Activated CD4-positive, alpha-beta T cell treated with anti-CD3 and anti-CD28 coated beads, Interleukin-2, amount 10 ng/mL, durations not matched to agents 7 days and 5 days (primary cell): ENCODE data around the gene FAM193A. TPM values are rescaled to one million over a fixed set of nuclear protein-coding genes. Genes with fewer than 3 reads are reported as not detected.
"Not testable (repeated sequence)": the region's sequence is repeated elsewhere in the genome, so short reads cannot be mapped to it uniquely, and the experiment has no call there.

Experiments used
- CTCF ChIA-PET: fragments of 350-600 bp; sonication (Branson Sonifier 250); formaldehyde crosslinking; loops from one replicate; lab custom pipeline; 2021; ENCODE audit warnings: antibody characterized with exemption; lab: Charles Lee
- POLR2A ChIA-PET: fragments of 350-600 bp; sonication (Branson Sonifier 250); formaldehyde crosslinking; loops from one replicate; lab custom pipeline; 2021; ENCODE audit warnings: antibody characterized with exemption; lab: Charles Lee
- DNase-seq: peaks from one replicate; pipeline ENCODE4 v3.0.0-alpha.2; 2020
- H3K27ac Mint-ChIP-seq: one replicate; pipeline ENCODE4 v1.8.0; 2021; ENCODE audit warnings: mild to moderate bottlenecking, moderate library complexity, mixed read lengths
- H3K27me3 Mint-ChIP-seq: one replicate; pipeline ENCODE4 v1.8.0; 2021; ENCODE audit warnings: mixed read lengths
- H3K36me3 Mint-ChIP-seq: one replicate; pipeline ENCODE4 v1.8.0; 2021; ENCODE audit warnings: low read depth, mixed read lengths
- H3K4me1 Mint-ChIP-seq: one replicate; pipeline ENCODE4 v1.8.0; 2021; ENCODE audit warnings: mixed read lengths
- H3K4me3 Mint-ChIP-seq: one replicate; pipeline ENCODE4 v1.8.0; 2021; ENCODE audit warnings: mild to moderate bottlenecking, moderate library complexity, mixed read lengths
- H3K9me3 Mint-ChIP-seq: one replicate; pipeline ENCODE4 v1.8.0; 2021; ENCODE audit warnings: mixed read lengths
- total RNA-seq, 2 experiments: library from RNA; stranded (reverse); gene quantifications; one replicate each; pipeline ENCODE4 v1.2.3, GENCODE V29; 2021

FAM193A gene
- total RNA-seq, 2 experiments from 2014 or later = 33.2 to 35.5 TPM

DNA sequence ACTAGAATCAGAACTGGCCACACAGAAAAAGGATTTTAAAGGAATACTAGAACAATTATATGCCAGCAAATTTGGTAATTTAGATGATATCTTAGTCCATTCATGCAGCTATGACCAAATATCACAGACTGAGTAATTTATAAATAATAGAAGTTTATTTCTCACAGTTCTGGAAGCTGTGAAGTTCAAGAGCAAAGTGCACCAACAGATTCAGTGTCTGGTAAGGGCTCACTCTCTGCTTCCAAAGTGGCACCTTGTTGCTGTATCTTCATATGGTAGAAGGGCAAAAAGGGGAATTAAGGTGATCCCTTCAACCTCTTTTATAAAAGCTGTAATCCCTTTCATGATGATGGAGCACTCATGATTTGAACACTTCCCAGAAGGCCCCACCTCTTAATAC, 199.4 kb downstream of the FAM193A start:
- H3K27me3 Mint-ChIP-seq = no peaks in the 10 kb centered on the region
- no peak for DNase-seq
- H3K27ac Mint-ChIP-seq = no peak overlapping the region
- H3K36me3 Mint-ChIP-seq = peaks cover 55% of the 10 kb centered on the region
- H3K9me3 Mint-ChIP-seq = peaks cover 27% of the 10 kb centered on the region
- no peak overlapping the region for H3K4me3 Mint-ChIP-seq
- H3K4me1 Mint-ChIP-seq = no peaks in the 10 kb centered on the region
- ChIA-PET POLR2A (no interaction called here), CTCF (no interaction called here)

DNA sequence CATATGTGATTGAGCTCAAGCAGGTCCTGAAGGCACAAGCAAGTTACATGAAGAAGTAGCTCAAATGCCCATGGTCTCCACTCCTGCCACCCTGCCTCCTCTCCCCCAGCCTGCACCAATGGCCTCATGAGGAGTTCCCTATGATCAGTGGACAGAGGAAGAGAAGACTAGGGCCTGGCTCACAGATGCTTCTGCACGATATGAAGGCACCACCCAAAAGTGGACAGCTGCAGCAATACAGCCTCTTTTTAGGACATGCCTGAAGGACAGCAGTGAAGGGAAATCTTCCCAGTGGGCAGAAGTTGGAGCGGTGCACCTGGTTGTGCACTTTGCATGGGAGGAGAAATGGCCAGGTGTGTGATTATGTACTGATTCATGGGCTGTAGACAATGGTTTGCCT, 201.8 kb downstream of the FAM193A start:
- H3K27me3 Mint-ChIP-seq, H3K27ac Mint-ChIP-seq, H3K4me1 Mint-ChIP-seq, H3K4me3 Mint-ChIP-seq, DNase-seq: not testable (repeated sequence)
- peaks cover 27% of the 10 kb centered on the region for H3K9me3 Mint-ChIP-seq
- H3K36me3 Mint-ChIP-seq = peaks cover 45% of the 10 kb centered on the region
- CTCF ChIA-PET = interaction anchor here (1.6 kb wide), 1 partner anchor 25 kb away, joined by 4 read pairs; no protein-coding TSS in a partner anchor
- POLR2A ChIA-PET = interaction anchor here (0.5 kb wide), 1 partner anchor 17 kb away, joined by 3 read pairs; no protein-coding TSS in a partner anchor

DNA sequence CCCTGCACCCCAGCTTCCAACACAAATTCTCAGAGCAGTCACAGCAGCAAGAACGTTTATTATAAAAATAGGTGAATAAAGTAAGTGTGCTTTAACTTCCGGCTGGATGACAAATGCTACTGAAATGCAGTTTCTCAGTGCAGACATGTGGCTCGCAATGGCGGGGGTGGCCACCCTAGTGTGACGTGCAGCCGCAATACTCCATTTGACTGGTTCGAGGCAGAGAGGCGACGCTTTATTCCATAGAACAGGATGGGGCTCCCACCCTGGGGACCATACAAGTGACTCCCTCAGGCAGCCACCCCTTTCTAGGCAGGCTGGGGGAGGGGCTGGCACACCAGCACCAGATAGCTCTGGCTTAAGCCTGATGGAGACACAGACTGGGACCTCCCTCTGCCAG, 205.2 kb downstream of the FAM193A start:
- H3K27ac Mint-ChIP-seq = peak overlapping the region; percentile 39
- DNase-seq = no peak
- no peak overlapping the region for H3K4me3 Mint-ChIP-seq
- POLR2A ChIA-PET = no interaction called here
- no peaks in the 10 kb centered on the region for H3K27me3 Mint-ChIP-seq
- H3K4me1 Mint-ChIP-seq = peaks cover 27% of the 10 kb centered on the region
- CTCF ChIA-PET = no interaction called here
- H3K9me3 Mint-ChIP-seq = peaks cover 8% of the 10 kb centered on the region
- H3K36me3 Mint-ChIP-seq = peaks cover 44% of the 10 kb centered on the region

DNA sequence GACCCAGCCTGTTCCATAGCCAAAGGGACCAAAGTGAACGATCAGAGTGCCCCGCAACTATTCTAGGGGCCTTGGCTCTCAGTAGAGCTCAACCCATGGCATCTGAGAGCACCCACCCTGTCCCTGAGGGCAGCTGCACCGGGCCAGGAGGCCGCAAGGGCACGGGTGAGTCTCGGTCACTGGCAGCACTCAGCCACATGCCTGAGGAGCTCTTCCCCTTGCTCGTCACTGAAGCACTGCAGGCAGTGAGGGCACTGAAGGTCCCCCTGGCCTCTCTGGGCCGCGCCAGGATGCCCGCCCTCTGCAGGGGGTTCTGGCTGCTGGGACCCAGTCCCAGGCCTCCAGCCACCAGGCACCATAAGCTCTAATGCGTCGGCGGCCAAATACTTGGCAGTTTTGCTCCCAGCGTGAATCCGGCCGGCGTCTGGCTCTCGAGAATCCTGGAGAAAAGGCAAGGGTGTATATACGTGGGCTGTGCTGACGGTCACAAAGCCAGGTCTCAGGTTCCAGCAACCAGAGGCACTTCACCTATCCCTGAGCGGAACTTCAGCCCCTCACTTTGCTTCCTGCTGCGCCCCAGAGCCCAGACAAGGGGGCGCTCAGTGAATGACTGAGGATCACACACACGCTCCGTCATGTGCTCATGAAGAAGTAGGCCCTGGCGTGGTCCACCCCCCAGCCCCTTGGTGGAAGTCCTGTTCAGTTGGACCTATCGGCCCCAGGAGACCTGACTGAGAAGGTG, 205.8 kb downstream of the FAM193A start:
- Mint-ChIP-seq H3K27me3 (no peaks in the 10 kb centered on the region), H3K9me3 (peaks cover 5% of the 10 kb centered on the region), H3K36me3 (peaks cover 47% of the 10 kb centered on the region), H3K4me3 (no peak overlapping the region), H3K4me1 (peaks cover 34% of the 10 kb centered on the region), H3K27ac (peak overlapping the region; percentile 31)
- POLR2A ChIA-PET = no interaction called here
- CTCF ChIA-PET = no interaction called here
- DNase-seq = no peak

DNA sequence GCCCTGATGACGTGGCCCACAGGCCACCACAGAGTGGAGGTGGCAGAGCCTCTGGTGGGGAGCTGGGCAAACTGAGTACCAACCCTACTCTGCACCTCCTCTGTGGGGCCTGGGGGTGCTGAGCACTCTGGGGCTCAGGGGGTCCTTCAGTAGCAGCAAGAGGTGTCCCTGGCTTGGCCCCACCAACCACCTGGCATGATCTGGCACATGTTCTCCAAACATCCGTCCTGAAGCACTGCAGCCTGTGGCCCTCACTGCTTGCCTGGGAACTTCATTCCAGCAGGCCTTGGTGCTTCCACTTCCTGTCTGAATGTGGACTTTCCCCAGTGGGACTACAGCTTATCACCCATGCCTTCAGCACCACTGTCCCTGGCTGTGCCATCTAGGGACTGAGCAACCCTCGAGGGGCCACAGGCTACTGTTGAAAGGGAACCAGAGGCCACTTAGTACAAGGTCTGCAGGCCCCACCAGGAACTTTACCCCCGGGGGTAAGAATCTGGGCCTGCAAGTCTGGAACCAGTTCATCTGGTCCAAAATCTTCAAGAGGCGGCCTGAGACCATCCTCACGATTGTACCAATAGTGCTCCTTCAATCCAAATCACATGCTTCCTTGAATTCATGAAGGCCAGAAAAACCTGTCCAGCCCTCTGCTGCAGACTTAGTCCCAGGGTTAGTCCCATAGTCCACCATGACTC, 206.5 kb downstream of the FAM193A start:
- Mint-ChIP-seq H3K27me3 (no peaks in the 10 kb centered on the region), H3K9me3 (peaks cover 5% of the 10 kb centered on the region), H3K4me1 (peaks cover 41% of the 10 kb centered on the region), H3K36me3 (peaks cover 53% of the 10 kb centered on the region), H3K27ac (no peak overlapping the region), H3K4me3 (no peak overlapping the region)
- POLR2A ChIA-PET = no interaction called here
- no peak for DNase-seq
- CTCF ChIA-PET = interaction anchor here (0.7 kb wide), 2 partner anchors 38 to 110 kb away, joined by 3 to 4 read pairs; no protein-coding TSS in a partner anchor

DNA sequence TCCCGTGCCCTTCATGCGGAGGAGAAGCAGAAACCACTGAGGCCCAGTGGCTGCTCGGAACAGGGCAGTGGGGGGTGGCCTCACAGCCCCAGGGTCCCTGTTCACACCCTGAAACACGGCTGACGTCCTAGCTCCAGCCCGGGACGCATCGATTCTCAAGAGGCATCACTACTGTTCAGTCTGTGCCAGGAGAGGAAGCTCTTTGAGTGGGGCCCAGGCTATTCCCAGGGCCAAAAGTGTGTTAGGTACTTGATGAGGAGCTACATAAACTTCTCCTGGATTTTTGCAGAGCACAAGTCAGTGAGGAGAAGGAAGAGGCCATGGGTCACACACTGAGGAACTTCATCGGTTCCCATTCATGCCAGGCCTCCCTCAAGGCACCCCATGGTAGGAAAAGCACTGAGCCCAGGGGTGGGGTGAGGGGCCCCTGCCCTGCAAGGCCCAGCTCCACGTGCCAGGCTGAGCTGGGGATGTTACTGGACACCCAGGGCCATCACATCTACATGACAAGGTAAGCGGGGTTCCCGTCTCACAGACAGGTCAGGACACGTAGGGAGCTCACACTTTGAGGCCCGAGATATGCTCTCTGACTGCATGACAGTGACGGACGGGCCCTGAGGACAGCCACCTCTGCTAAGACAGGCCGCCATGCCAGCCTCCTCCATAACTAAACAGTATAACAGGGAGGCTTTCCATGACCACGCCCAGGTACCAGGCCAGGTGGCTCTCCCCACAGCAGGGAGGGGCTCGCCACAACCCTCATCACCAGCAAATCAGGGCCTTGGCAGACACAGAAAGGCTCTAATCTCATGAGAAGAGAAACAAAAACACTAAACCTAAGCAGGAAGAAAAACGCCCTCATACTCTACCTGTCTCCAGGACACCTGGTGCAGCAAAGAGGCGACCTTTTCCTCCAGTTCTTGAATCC, 207.3 kb downstream of the FAM193A start:
- POLR2A ChIA-PET = no interaction called here
- DNase-seq = no peak
- Mint-ChIP-seq H3K27ac (peak overlapping the region; percentile 50), H3K4me3 (no peak overlapping the region), H3K9me3 (no peaks in the 10 kb centered on the region), H3K36me3 (peaks cover 47% of the 10 kb centered on the region), H3K27me3 (no peaks in the 10 kb centered on the region), H3K4me1 (peaks cover 41% of the 10 kb centered on the region)
- CTCF ChIA-PET = interaction anchor here (0.6 to 0.7 kb wide), 3 partner anchors 39 to 481 kb away, joined by 3 to 4 read pairs (median 4); no protein-coding TSS in a partner anchor

DNA sequence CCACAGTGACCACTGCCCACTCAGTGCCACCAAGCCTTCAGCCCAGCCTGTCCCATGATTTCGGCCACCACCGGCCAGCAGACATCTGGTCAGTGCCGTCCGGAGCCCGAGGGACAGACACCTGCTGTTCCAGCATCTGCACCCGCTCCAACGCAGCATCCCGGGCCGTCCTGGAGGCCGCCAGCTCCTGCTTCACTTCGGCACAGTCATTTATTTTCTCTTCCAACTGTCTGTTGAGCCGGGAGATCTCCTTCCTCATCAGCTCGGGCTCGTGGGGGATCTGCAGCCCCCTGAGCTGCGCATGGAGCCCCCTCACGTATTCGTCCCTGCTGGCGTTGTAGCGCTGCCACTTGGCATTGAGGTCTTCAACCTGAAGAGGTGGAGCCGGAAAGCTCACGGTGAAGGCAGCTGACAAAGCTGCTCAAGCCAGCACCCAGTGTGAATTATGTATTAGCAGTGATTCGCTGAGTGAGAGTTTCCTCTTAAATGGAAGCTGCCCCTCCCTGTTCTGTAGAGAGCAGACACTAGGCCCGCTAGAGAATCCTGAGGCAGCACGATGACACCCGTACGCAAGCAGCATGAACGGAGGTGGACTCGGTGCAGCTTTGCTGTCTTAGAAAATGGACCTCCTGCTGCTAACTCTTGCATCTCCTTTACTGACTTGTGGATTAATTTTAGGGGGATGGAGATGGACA, 208.3 kb downstream of the FAM193A start:
- H3K27ac Mint-ChIP-seq = peak overlapping the region; percentile 1
- POLR2A ChIA-PET = interaction anchor here (0.6 kb wide), 1 partner anchor 58 kb away, joined by 3 read pairs; no protein-coding TSS in a partner anchor

DNA sequence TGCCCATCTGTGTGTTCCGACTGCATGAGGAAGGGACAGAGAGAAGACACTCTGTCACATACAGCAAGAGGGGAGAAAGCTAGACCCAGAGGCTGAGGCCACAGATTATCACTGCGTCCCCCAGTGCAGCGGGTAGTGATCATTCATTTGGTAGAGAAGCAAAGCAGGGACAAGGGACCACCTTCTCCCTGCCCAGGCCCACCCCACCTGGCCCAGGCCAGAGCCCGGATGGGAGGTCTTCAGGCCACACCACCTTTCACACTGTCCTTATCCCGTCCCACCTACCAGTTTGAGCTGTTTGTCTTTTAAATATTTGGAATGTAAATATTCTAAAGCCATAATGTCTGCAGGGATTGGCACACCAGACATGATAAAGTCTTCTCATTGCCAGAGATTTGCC, 209.1 kb downstream of the FAM193A start:
- H3K36me3 Mint-ChIP-seq = peaks cover 39% of the 10 kb centered on the region
- peak overlapping the region; percentile 90 for H3K27ac Mint-ChIP-seq
- H3K9me3 Mint-ChIP-seq = no peaks in the 10 kb centered on the region
- ChIA-PET POLR2A (interaction anchor here (0.6 kb wide), 1 partner anchor 58 kb away, joined by 3 read pairs; no protein-coding TSS in a partner anchor), CTCF (interaction anchor here (0.5 to 3.2 kb wide), 8 partner anchors 10 to 582 kb away, joined by 3 to 11 read pairs (median 4); partner anchors contain the start of gene TNIP2)
- no peaks in the 10 kb centered on the region for H3K27me3 Mint-ChIP-seq
- H3K4me3 Mint-ChIP-seq = no peak overlapping the region
- no peak for DNase-seq
- H3K4me1 Mint-ChIP-seq = peaks cover 42% of the 10 kb centered on the region

More for the DNA sequence above, 208.3 kb downstream of the FAM193A start:
- CTCF ChIA-PET = interaction anchor here (0.6 to 3.2 kb wide), 5 partner anchors 10 to 482 kb away, joined by 3 to 8 read pairs (median 4); no protein-coding TSS in a partner anchor
- Mint-ChIP-seq H3K4me1 (peaks cover 41% of the 10 kb centered on the region), H3K36me3 (peaks cover 46% of the 10 kb centered on the region), H3K27me3 (no peaks in the 10 kb centered on the region), H3K4me3 (no peak overlapping the region), H3K9me3 (no peaks in the 10 kb centered on the region)
- no peak for DNase-seq

DNA sequence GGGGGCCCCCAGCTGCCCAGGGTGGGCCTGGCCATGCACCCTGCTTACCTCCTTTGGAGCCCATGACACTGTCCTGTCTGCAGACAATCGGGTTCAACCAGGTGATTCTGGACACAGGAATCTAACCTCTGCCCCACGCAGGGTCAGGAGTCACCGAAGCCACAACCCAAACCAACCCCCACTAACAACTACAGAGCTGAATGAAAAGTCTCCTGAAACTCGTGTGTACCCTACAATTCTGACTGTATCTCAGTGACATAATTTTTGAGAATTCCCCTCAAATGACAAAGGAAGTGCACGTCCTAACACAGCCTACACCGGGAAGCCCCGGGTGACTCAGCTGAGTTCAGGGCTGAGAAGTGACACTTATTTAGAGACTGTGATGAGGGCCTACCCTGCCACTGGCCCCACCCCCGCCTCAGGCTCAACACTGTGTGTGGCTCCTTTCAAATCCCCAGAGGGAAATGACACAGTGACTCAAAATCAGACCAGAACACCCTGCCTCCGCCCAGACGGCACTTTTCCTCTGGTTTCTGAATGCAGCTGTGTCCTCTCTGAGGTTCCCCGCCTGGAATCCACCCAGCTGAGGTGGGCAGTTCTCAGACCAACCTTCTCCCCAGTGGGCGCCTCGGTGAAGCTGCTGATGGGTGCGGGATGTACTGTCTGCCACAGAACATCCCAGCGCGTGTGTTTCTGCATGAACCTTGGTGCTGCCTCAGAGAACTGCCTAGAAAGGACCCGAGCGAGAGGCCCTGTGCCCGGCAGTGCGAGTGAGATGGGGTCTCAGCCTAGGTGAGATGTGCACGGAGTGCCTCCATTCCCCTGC, 209.7 kb downstream of the FAM193A start:
- peaks cover 36% of the 10 kb centered on the region for H3K36me3 Mint-ChIP-seq

DNA sequence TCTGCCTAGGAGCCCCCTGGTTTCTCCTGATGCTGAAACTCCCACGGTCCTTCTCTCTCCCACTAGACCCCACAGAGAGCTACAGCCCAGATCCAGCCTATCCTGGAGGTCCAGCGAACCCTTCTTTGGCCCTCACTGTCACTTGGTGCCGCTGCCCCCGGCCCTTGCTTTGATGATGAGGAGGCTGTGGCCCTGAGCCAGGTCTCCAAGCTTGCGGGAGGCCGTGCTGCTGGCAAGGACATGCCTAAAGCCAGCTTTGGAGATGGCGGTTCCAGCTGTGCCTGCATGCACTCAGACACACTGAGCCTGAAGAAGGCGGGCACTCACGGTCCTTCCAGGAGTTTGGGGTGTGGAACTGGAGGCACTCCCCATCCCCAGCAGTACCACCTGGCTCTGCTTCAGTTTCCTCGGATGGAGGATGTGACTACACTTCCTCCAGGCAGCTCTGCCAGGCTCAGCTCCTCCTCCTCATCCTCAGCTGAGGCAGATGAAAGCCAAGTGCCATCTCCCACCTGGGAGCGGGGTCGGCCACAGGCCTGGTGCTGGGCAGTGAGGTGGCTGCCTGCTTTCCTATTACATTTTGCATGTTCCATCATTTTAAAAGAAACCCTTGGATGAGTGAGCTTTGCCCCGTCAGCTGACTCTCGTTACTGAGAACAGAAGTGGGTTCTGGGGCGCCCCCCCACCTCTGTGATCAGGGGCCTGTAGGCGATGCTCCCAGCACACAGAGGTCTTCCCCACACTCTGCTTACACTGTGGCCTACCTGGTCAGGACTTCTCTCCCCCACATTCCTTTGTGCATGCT, 210.6 kb downstream of the FAM193A start:
- ChIA-PET POLR2A (no interaction called here), CTCF (interaction anchor here (0.9 to 3.2 kb wide), 8 partner anchors 9 to 269 kb away, joined by 3 to 11 read pairs (median 4); partner anchors contain the start of gene TNIP2)
- H3K4me3 Mint-ChIP-seq = peak overlapping the region; percentile 30
- no peaks in the 10 kb centered on the region for H3K27me3 Mint-ChIP-seq
- DNase-seq = no peak
- H3K9me3 Mint-ChIP-seq = no peaks in the 10 kb centered on the region
- H3K36me3 Mint-ChIP-seq = peaks cover 33% of the 10 kb centered on the region
- H3K27ac Mint-ChIP-seq = peak overlapping the region; percentile 90
- H3K4me1 Mint-ChIP-seq = peaks cover 46% of the 10 kb centered on the region

More for the DNA sequence above, 209.7 kb downstream of the FAM193A start:
- H3K9me3 Mint-ChIP-seq = no peaks in the 10 kb centered on the region
- H3K27me3 Mint-ChIP-seq = no peaks in the 10 kb centered on the region
- POLR2A ChIA-PET = no interaction called here
- CTCF ChIA-PET = interaction anchor here (0.5 to 3.2 kb wide), 13 partner anchors 10 to 583 kb away, joined by 3 to 11 read pairs (median 3); partner anchors contain the start of gene TNIP2
- DNase-seq = peak; percentile 80
- peak overlapping the region; percentile 90 for H3K27ac Mint-ChIP-seq
- peak overlapping the region; percentile 30 for H3K4me3 Mint-ChIP-seq
- peaks cover 45% of the 10 kb centered on the region for H3K4me1 Mint-ChIP-seq
